UCSD-AML1 (cell line): ENCODE data around the gene SPDEF.

Experiments
- DNase-seq: peaks from one replicate; lab custom pipeline; 2025; ENCODE audit not compliant: unreplicated experiment; lab: John Stamatoyannopoulos, UW

Gene SPDEF

DNA sequence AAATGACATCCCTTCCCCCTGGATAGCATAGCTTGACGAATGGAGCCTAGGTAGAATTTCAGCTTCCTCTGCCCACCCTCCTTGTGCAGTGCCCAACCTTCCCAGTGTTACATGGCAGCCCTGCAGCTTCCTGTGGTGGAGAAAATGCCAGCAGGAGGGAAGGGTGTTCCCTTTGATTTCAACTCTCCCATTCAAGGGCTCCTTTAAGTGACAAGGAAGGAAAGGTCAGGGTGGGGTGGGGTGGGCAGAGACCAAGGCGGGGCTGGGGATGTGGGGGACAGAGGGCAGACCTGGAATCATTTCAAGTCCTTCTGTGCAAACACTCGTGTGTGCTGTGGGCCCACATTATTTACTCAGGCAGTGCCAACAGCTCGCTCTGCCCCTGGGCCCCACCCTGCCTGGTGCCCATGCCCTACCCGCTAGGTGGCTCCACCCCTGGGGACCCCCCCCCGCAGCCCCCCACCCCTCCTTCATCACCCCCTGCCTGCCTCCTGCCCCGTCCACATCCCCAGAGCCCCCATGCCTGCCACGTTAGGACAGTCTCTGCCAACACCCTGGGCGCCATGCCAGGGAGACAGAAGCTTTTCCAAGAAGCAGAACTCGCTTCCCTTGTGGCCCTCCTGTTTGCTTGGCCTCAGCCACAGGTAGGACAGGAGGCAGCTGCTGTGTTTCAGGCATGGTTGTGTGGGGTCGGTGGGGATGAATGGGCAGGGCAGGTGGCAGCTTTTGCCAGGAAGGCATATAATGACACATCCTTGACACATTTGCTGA lies 9.4 kb downstream of the SPDEF start:
- DNase-seq = no peak

DNA sequence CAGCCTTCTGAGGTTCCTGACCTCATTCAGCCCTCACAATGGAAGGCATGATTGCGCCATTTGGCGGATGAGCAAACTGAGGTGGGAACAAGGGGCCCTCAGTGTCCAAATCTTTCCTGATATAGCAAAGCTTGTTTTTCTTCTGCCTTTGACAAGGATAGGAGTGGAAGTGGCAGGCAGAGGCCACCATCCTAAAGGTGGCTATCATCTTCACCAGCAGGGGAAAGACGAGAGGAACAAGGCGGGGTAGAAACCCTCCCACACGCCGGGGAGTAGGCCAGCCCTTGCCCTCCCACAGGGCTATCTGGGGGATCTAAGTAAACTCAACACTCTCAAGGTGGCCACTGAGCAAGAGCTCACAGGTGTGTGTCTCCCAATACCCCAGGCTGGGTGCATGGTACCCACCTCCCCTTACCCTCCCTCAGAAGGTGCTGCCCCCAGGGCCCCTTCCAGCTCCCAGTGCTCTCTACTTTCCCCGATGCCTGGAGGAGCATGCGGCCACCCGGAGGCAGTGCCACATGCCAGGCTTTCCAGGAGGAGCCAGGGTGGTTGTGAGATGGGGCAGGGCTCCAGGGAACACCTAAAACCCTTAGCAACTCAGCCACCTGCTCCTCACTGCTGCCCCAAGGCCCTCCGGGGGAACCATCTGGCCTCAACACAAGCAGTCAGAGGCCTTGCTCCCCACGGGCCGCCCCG lies 11.2 kb downstream of the SPDEF start:
- DNase-seq = no peak

DNA sequence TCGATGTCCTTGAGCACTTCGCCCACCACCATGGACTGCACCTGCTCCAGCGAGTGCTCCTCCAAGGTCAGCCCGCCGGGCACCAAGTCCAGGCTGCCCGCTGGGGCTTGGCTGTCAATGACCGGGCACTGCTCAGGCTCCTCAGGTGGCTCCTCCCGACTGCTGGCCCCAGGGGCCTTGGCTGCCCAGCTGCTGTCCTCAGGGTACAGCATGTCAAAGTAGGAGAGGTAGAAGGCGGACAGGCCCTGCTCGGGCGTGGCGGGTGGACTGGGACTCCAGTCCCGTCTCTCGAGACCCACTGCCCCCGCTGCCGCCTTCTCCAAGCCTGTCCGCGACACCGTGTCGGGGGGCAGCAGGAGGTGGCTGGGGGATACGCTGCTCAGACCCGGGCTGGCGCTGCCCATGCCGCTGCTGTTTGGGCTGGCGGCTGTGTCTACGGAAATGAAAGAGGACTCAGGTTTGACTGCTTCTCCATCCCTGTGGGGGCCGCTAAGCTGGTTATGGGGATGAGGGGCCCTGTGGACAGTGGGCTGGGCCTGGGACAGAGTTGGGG lies 12.0 kb downstream of the SPDEF start:
- no peak for DNase-seq

DNA sequence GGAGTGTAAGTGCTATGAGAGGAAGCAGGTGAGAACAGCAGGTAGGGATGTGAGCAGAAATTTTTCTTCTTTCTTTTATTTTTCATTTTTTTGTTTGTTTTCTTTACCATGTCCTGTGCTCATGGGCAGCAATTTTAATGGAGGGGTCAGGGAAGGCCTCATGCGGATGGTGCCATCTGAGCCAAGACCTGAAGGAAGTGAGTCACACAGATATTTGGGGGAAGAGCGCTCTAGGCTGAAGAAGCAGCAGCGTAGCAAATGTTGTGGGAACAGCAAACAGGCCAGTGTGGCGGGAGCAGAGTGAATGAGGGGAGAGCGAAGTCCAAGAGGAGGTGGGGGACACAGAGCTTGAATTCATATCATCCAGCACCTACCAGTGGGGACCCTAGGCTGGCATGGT lies 12.7 kb downstream of the SPDEF start:
- DNase-seq = no peak

- DNase-seq = no peak
Measured at GRCh38 chr6:34540841-34541240, 15.3 kb downstream of the SPDEF start.

DNA sequence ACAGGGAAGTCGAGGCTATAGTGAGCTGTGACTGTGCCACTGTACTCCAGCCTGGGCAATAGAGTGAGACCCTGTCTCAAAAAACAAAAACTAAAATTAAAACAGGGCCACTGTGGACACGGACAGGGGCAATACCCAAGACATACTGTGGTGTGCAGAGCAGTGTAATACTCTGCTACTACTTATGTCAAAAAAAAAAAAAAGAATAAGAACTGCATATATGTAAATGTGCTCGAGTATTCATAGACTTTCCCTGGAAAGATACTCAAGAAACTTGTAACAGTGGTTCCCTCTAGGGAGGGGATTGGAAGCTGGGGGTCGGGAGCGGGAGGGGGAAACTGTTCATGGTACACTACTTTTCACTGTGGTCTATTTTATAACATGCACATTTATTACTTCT lies 15.9 kb downstream of the SPDEF start:
- no peak for DNase-seq

GRCh38 chr6:34539181-34539580 lies 16.9 kb downstream of the SPDEF start:
- DNase-seq = no peak

GRCh38 chr6:34538581-34538980 lies 17.5 kb downstream of the SPDEF start:
- no peak for DNase-seq

- no peak for DNase-seq
Measured at GRCh38 chr6:34537922-34538550, 18.1 kb downstream of the SPDEF start.

- DNase-seq = no peak
Measured at GRCh38 chr6:34536959-34537848, 18.9 kb downstream of the SPDEF start.

GRCh38 chr6:34536251-34536958 lies 19.7 kb downstream of the SPDEF start:
- no peak for DNase-seq

DNA sequence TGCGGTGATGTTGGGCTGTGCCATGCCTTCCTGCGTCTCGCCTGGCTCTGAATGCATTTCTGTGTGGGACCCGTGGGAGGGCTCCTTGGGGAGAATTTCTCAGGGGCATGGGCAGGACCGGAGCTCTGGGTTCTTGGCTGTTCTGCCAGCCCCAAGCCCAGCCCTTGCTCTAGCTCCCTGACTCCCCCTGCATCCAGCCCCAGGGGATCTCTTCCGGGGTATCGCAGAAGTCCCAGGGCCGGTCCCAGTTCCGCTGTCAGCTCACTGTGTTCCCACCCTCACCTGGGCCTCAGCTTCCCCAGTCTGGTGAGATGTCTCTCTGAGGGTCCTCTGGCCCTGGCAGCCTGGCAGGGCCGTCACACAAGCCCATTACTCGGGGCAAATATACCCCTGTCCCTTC lies 20.5 kb downstream of the SPDEF start:
- no peak for DNase-seq

- DNase-seq = no peak
Measured at GRCh38 chr6:34535199-34535598, 20.9 kb downstream of the SPDEF start.

DNA sequence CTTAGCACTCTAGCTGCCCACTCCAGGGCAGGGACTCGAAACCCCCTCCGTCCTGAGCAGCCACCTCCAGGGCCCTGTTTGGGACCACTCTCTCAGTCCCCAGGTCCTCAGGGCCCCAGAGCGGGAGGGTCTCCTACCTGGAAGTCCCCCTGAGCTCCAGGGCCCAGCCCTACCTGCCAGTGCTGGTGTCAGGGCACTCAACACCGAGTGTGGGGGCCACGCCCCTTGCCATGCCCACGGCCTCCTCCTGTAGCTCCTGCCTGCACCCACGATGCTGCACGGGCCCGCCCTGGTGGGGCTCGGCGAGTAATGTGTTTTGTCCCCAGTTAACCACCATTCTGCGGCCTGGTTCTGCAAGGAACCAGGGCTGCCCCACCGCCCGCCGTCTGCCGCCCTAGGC lies 21.5 kb downstream of the SPDEF start:
- DNase-seq = no peak

DNA sequence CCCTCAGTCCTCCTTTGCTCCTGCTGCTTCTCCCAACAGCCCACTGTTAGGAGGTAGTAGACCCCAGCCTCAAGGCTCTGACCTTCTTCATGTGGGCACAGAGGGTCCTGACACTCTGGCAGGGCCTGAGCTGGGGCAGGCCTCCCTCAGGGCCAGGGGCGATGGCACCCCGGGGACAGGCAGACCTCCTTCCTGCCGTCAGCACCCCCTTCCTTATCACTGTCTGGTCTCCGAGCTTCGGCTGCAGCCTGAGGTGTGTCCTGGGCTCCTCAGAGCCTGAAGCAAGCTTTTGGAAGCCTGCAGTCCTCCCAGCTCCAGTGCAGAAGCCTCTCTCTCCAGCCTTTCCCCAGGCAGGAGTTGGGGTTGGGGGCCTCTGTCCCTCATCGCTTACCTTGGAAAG lies 22.0 kb downstream of the SPDEF start:
- no peak for DNase-seq

DNA sequence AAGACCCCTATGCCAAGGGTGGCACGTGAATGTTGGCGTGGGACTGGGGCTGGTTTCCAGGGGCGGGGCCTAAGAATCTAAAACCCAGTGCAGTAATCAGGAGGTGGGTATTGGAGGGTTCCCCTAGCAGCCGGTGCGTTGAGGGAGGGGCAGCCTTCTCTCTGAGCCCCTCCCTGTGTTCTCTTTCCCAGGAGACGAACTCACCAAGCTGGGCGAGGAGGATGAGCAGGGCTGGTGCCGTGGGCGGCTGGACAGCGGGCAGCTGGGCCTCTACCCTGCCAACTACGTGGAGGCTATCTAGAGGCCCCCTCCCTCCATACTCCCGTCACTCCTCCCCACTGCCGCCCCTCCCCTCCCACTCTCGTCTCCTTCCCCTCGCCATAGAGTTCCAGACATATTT lies 23.9 kb downstream of the SPDEF start:
- no peak for DNase-seq

DNA sequence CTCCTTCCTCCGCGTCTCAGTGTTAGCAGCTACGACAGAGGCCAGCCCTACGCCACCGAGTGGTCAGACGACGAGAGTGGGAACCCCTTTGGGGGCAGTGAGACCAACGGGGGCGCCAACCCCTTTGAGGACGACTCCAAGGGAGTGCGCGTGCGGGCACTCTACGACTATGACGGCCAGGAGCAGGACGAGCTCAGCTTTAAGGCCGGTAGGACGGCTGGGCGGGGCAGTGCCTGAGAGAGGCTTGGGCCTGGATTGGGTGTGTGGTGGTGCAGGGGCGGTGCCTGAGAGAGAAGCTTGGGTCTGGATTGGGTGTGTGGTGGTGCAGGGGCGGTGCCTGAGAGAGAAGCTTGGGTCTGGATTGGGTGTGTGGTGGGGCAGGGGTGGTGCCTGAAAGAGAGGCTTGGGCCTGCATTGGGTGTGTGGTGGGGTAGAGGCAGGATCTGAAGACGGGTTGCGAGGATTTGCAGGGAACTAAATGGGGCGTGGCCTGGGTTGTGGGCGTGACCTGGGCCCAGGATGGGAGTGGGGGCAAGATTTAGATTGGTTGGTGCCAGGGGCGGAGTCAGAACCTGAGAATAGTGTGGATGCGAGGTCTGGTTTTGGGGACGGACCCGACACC lies 24.4 kb downstream of the SPDEF start:
- DNase-seq = no peak

- DNase-seq = no peak
Measured at GRCh38 chr6:34530753-34531365, 25.3 kb downstream of the SPDEF start.

DNA sequence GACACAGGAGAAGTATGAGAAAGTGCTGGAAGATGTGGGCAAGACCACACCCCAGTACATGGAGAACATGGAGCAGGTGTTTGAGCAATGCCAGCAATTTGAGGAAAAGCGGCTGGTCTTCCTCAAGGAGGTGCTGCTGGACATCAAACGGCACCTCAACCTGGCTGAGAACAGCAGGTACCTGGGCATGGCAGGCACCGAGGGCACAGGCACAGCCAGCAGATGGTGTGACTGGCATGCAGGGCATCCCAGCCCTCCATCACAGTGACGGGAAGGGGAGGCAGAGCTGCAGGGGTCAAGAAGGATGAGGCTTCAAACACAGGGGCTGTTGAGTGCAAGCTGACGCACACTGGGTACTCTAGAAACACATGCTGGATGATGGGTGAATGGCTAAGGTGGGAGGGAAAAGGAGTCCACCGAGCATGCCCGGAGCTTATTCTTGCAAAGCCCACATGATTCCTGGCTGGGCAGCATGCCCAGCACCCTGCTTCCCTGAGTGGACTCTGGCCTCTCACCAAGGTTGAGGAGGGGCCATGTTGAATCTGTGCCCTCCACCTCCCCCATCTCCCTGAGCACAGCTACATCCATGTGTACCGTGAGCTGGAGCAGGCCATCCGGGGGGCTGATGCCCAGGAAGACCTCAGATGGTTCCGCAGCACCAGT lies 26.3 kb downstream of the SPDEF start:
- no peak for DNase-seq
